Common myeloid progenitor, CD34-positive (primary cell): ENCODE measurements around the gene DMWD.
A peak's percentile ranks its signal among the peaks of the same experiment; 100 is the strongest.

Source experiments
- CTCF ChIA-PET: fragments of 350-600 bp; sonication (Branson Sonifier 250); formaldehyde crosslinking; loops from one replicate; lab custom pipeline; 2021; ENCODE audit warnings: antibody characterized with exemption; lab: Charles Lee
- POLR2A ChIA-PET: fragments of 350-600 bp; sonication (Branson Sonifier 250); formaldehyde crosslinking; loops from one replicate; lab custom pipeline; 2021; ENCODE audit warnings: antibody characterized with exemption; lab: Charles Lee
- DNase-seq, 3 donors: peaks; one replicate each; pipeline versions ENCODE4 v3.0.0 to v3.0.0-alpha.2; 2013
- H3K27ac ChIP-seq, 2 experiments: 1 replicate in 1 of 2; 2 replicates in 1 of 2; pipeline ENCODE4 v1.7.0; 2013; ENCODE audit warnings: inconsistent platforms in 2 of 2, low read length in 2 of 2, mild to moderate bottlenecking in 2 of 2, low read depth in 1 of 2, moderate library complexity in 1 of 2; ENCODE audit not compliant: severe bottlenecking in 2 of 2, insufficient read depth in 1 of 2, poor library complexity in 1 of 2
- H3K27me3 ChIP-seq, 5 experiments: replicated peaks in 2 of 5; 1 replicate in 3 of 5; 2 replicates in 2 of 5; pipeline versions ENCODE4 v1.6.1 to v1.7.0; 2013; ENCODE audit warnings: low read length in 4 of 5, mild to moderate bottlenecking in 2 of 5, moderate library complexity in 2 of 5, inconsistent platforms in 1 of 5; ENCODE audit not compliant: insufficient read depth in 5 of 5, control insufficient read depth in 4 of 5
- H3K36me3 ChIP-seq, 4 experiments: 1 replicate in 2 of 4; 2 replicates in 2 of 4; pipeline versions ENCODE4 v1.6.1 to v1.7.0; 2013; ENCODE audit warnings: low read length in 3 of 4, control low read depth in 1 of 4, mild to moderate bottlenecking in 1 of 4; ENCODE audit not compliant: control insufficient read depth in 4 of 4, insufficient read depth in 4 of 4
- H3K4me1 ChIP-seq, 4 experiments: 1 replicate in 3 of 4; 2 replicates in 1 of 4; pipeline versions ENCODE4 v1.6.1 to v1.7.1; 2013; ENCODE audit warnings: low read length in 3 of 4, mild to moderate bottlenecking in 3 of 4, control low read depth in 1 of 4, inconsistent platforms in 1 of 4, moderate library complexity in 1 of 4; ENCODE audit not compliant: control insufficient read depth in 4 of 4, insufficient read depth in 4 of 4; ENCODE audit errors: control extremely low read depth in 1 of 4
- H3K4me3 ChIP-seq, 7 experiments: 1 replicate in 4 of 7; 2 replicates in 3 of 7; pipeline versions ENCODE4 v1.5.1 to v1.7.0; 2013; ENCODE audit warnings: mild to moderate bottlenecking in 7 of 7, low read length in 6 of 7, moderate library complexity in 6 of 7, inconsistent platforms in 2 of 7, low read depth in 2 of 7, control low read depth in 1 of 7; ENCODE audit not compliant: insufficient read depth in 4 of 7, control insufficient read depth in 1 of 7; ENCODE audit errors: extremely low read depth in 1 of 7
- H3K9me3 ChIP-seq, 5 experiments: 1 replicate in 4 of 5; 2 replicates in 1 of 5; pipeline versions ENCODE4 v1.6.1 to v1.7.1; 2013; ENCODE audit warnings: low read length in 4 of 5, mild to moderate bottlenecking in 2 of 5, inconsistent platforms in 1 of 5, low read depth in 1 of 5, moderate library complexity in 1 of 5; ENCODE audit not compliant: control insufficient read depth in 4 of 5, insufficient read depth in 2 of 5; ENCODE audit errors: control extremely low read depth in 1 of 5
- WGBS: methylation state at CpG from one replicate; pipeline ENCODE4 v1.1.5; 2013; ENCODE audit not compliant: insufficient coverage; 5-methylcytosine and 5-hydroxymethylcytosine counted together

The DMWD gene

GRCh38 chr19:45784096-45784495 is 8.5 kb downstream of the DMWD start:
- H3K4me1 ChIP-seq: peaks cover 0 to 10% (median 7%) of the 10 kb centered on the region in 4 experiments
- H3K27me3 ChIP-seq: peaks cover 0 to 97% (median 26%) of the 10 kb centered on the region in 5 experiments
- no peak overlapping the region for H3K27ac ChIP-seq
- ChIA-PET POLR2A (no interaction called here), CTCF (interaction anchor here (2.2 kb wide), 1 partner anchor 15 kb away, joined by 7 read pairs; no protein-coding TSS in a partner anchor)
- no peaks in the 10 kb centered on the region for H3K9me3 ChIP-seq
- H3K36me3 ChIP-seq: no peaks in the 10 kb centered on the region
- no peak for DNase-seq
- no peak overlapping the region for H3K4me3 ChIP-seq
- 90% methylated on average over 2 of the region's 4 CpGs for WGBS

- peaks cover 0 to 13% (median 12%) of the 10 kb centered on the region in 4 experiments for H3K4me1 ChIP-seq
- no peaks in the 10 kb centered on the region for H3K9me3 ChIP-seq
- no peaks in the 10 kb centered on the region for H3K36me3 ChIP-seq
- peaks cover 0 to 96% (median 26%) of the 10 kb centered on the region in 5 experiments for H3K27me3 ChIP-seq
- WGBS: 97% methylated on average over 18 of the region's 26 CpGs
- CTCF ChIA-PET: interaction anchor here (1.2 to 3.1 kb wide), 5 partner anchors 10 to 18 kb away, joined by 3 to 8 read pairs (median 5); no protein-coding TSS in a partner anchor
- DNase-seq: no peak
- H3K4me3 ChIP-seq: no peak overlapping the region
- POLR2A ChIA-PET: interaction anchor here (0.7 kb wide), 1 partner anchor 103 kb away, joined by 3 read pairs; no protein-coding TSS in a partner anchor
- H3K27ac ChIP-seq: no peak overlapping the region
Measured at GRCh38 chr19:45782820-45783785, 9.5 kb downstream of the DMWD start.

- H3K4me3 ChIP-seq: no peak within 1 kb of the TSS
- peaks cover 0 to 13% (median 12%) of the 10 kb centered on the region in 4 experiments for H3K4me1 ChIP-seq
- no peaks in the 10 kb centered on the region for H3K9me3 ChIP-seq
- WGBS: 58% methylated on average over 14 of the region's 18 CpGs
- H3K27me3 ChIP-seq: peaks cover 0 to 97% (median 27%) of the 10 kb centered on the region in 5 experiments
- H3K36me3 ChIP-seq: no peaks in the 10 kb centered on the region
- H3K27ac ChIP-seq: no peak within 1 kb of the TSS
- ChIA-PET CTCF (interaction anchor here (1.2 to 3.1 kb wide), 5 partner anchors 9 to 19 kb away, joined by 3 to 8 read pairs (median 5); no protein-coding TSS in a partner anchor), POLR2A (interaction anchor here (0.7 kb wide), 1 partner anchor 50 kb away, joined by 3 read pairs; no protein-coding TSS in a partner anchor)
- no peak for DNase-seq
Measured at GRCh38 chr19:45782162-45782691, 10.4 kb downstream of the DMWD start, which contains the start of gene DMPK. Gene DMPK, minus strand, starts transcription at chr19:45782490. Its CDS starts 138 bp downstream, at chr19:45782352.

GRCh38 chr19:45781214-45782161 is 11.2 kb downstream of the DMWD start:
- ChIA-PET POLR2A (interaction anchor here (0.7 to 1.1 kb wide), 2 partner anchors 13 to 51 kb away, joined by 3 read pairs; partner anchors contain the start of gene SIX5), CTCF (interaction anchor here (0.7 to 3.1 kb wide), 7 partner anchors 8 to 22 kb away, joined by 3 to 8 read pairs (median 4); no protein-coding TSS in a partner anchor)
- DNase-seq: peak in 1 of 3 donors; percentile 31
- 80% methylated on average over 17 of the region's 17 CpGs for WGBS
- peaks cover 0 to 97% (median 26%) of the 10 kb centered on the region in 5 experiments for H3K27me3 ChIP-seq
- no peak overlapping the region for H3K4me3 ChIP-seq
- H3K4me1 ChIP-seq: peaks cover 0 to 13% (median 12%) of the 10 kb centered on the region in 4 experiments
- no peaks in the 10 kb centered on the region for H3K36me3 ChIP-seq
- H3K27ac ChIP-seq: no peak overlapping the region
- H3K9me3 ChIP-seq: no peaks in the 10 kb centered on the region

- H3K27me3 ChIP-seq: peaks cover 0 to 90% (median 24%) of the 10 kb centered on the region in 5 experiments
- ChIA-PET CTCF (interaction anchor here (0.8 to 3.1 kb wide), 3 partner anchors 10 to 23 kb away, joined by 3 to 8 read pairs (median 3); no protein-coding TSS in a partner anchor), POLR2A (interaction anchor here (1.1 kb wide), 1 partner anchor 12 kb away, joined by 3 read pairs; the partner anchor contains the start of gene SIX5)
- H3K4me1 ChIP-seq: peaks cover 0 to 13% (median 12%) of the 10 kb centered on the region in 4 experiments
- no peak for DNase-seq
- H3K4me3 ChIP-seq: no peak overlapping the region
- no peaks in the 10 kb centered on the region for H3K9me3 ChIP-seq
- no peak overlapping the region for H3K27ac ChIP-seq
- 33% methylated on average over 5 of the region's 13 CpGs for WGBS
- no peaks in the 10 kb centered on the region for H3K36me3 ChIP-seq
Measured at GRCh38 chr19:45780448-45781213, 12.0 kb downstream of the DMWD start.

GRCh38 chr19:45780146-45780447 is 12.5 kb downstream of the DMWD start:
- Histone ChIP-seq H3K27me3 (peaks cover 0 to 89% (median 24%) of the 10 kb centered on the region in 5 experiments), H3K27ac (no peak overlapping the region), H3K9me3 (no peaks in the 10 kb centered on the region), H3K4me3 (no peak overlapping the region), H3K36me3 (no peaks in the 10 kb centered on the region), H3K4me1 (peaks cover 0 to 13% (median 12%) of the 10 kb centered on the region in 4 experiments)
- CTCF ChIA-PET: no interaction called here
- POLR2A ChIA-PET: no interaction called here
- no peak for DNase-seq
- WGBS: 33% methylated on average over 4 of the region's 4 CpGs
